ENCODE data around the gene PLAC9. TPM values are rescaled to one million over a fixed set of nuclear protein-coding genes. Genes with fewer than 3 reads are reported as not detected.

Gene PLAC9
- polyA plus RNA-seq, 1 experiment = 19.3 TPM

DNA sequence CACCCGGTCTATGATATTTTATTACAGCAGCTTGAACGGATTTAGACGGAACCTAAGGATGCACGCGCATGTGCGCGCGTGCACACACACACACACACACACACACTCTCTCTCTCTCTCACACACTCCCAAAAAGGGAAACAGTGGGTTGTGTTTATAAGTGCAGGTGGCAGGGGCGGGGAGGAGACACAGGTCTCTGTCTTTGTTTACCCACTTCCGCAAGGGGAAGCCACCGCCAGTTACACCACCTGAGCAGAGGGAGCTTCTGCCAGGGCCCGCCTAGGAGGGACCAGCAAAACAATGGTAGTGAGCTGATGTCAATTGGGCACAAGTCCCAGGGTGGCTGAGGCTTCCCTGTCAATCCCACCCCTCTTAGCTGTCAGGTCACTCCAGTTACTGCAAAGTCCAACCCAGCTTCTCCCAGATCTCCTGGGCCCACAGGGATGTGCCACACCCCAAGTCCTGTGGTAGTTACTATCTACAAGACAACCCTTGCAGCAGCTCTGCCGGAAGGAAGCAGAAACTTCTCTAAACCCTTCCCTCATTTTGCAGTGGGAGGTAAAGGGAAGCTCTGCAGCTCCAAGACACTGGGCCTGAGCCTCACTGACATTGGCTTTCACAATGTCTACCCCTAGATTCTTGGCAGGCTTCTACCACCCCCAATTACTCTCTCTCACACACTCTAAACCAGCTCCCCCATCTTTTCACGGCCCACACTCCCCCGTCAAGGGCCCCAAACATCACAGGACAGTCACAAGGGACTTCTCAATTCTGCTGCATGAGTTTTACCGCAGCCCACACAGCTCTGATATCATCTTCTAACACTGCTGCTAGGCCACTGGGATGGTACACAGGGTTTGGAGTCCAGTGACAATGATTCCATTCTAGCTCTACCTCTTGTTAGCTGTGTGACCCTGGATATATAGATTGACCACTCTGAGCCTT, 55.2 kb downstream of the PLAC9 start:
- H3K4me3 ChIP-seq (ENCODE audit: low read depth, low read length) = no peak overlapping the region
- ChIA-PET CTCF (interaction anchor here (0.8 to 0.9 kb wide), 2 partner anchors 11 to 16 kb away, joined by 3 to 4 read pairs; no protein-coding TSS in a partner anchor), POLR2A (no interaction called here)
- no peak for DNase-seq (ENCODE audit: low read depth)
- H3K27me3 ChIP-seq (ENCODE audit: control insufficient read depth, insufficient read depth, low read length) = no peaks in the 10 kb centered on the region
- TF ChIP-seq, protein P1, sequence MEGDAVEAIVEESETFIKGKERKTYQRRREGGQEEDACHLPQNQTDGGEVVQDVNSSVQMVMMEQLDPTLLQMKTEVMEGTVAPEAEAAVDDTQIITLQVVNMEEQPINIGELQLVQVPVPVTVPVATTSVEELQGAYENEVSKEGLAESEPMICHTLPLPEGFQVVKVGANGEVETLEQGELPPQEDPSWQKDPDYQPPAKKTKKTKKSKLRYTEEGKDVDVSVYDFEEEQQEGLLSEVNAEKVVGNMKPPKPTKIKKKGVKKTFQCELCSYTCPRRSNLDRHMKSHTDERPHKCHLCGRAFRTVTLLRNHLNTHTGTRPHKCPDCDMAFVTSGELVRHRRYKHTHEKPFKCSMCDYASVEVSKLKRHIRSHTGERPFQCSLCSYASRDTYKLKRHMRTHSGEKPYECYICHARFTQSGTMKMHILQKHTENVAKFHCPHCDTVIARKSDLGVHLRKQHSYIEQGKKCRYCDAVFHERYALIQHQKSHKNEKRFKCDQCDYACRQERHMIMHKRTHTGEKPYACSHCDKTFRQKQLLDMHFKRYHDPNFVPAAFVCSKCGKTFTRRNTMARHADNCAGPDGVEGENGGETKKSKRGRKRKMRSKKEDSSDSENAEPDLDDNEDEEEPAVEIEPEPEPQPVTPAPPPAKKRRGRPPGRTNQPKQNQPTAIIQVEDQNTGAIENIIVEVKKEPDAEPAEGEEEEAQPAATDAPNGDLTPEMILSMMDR (IDR thresholded peaks at IDR 0.05; ENCODE audit: insufficient read depth, low read depth, low read length) = no peak
- H3K36me3 ChIP-seq (ENCODE audit: control insufficient read depth, insufficient read depth, low read length) = peaks cover 12% of the 10 kb centered on the region

DNA sequence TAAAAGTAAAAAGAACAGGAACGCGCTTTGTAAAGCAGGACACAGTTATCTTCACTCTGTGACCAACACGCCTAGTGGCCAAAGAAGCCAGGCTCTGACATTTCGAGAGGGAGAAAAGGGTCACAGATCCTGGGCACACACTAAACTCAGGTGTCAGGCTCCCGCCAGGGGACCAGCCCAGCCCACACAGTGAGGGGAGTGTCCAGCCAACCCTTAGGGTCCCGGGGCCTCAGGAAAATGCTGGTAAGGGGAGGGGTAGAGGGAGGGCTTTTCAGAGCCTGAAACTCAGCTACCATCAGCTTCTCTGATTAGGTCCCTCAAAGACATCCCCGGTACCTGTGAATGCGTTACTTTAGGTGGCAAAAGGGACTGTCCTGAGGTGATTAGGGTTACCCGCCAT, 56.2 kb downstream of the PLAC9 start:
- Histone ChIP-seq H3K27me3 (ENCODE audit: control insufficient read depth, insufficient read depth, low read length) (no peaks in the 10 kb centered on the region), H3K4me3 (ENCODE audit: low read depth, low read length) (no peak overlapping the region), H3K36me3 (ENCODE audit: control insufficient read depth, insufficient read depth, low read length) (peaks cover 5% of the 10 kb centered on the region)
- DNase-seq (ENCODE audit: low read depth) = no peak
- ChIA-PET CTCF (no interaction called here), POLR2A (no interaction called here)
- TF ChIP-seq, protein P1 (IDR thresholded peaks at IDR 0.05; ENCODE audit: insufficient read depth, low read depth, low read length) = no peak

DNA sequence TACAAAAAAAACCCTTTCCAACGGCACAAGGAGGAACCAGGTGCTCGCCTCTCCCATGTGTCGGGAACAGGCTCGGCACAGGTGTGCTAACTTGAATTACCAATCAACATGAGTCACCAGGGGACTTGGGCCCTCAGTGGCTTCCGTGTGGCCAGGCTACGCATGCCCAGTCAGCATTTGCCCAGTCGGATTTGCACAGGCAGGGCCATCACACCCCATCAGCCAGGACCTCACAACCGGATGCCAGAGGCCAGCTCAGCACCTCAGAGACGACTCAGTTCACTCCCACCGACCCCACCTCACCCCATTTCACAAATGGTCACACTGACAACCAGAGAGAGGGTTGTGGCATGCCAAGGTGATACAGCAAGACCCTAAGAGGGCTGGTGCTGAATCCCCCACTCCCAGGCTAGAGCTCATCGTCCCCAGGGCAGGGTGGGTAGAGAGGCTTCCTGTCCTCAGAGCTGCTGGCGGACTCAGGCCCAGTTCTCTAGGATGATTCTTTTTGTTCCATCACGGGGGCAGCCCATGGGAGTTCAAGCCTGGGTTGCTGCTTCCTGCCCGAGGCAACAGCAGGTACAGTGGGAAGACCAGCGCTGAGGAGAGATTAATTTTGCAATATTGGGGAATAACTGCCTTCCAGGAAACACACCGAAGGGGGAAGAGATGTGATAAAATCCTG, 59.2 kb downstream of the PLAC9 start:
- ChIA-PET CTCF (interaction anchor here (0.7 to 1.2 kb wide), 3 partner anchors 16 to 1536 kb away, joined by 3 to 4 read pairs (median 3); no protein-coding TSS in a partner anchor), POLR2A (no interaction called here)
- TF ChIP-seq, protein P1 (IDR thresholded peaks at IDR 0.05; ENCODE audit: insufficient read depth, low read depth, low read length) = no peak
- Histone ChIP-seq H3K4me3 (ENCODE audit: low read depth, low read length) (no peak overlapping the region), H3K27me3 (ENCODE audit: control insufficient read depth, insufficient read depth, low read length) (no peaks in the 10 kb centered on the region), H3K36me3 (ENCODE audit: control insufficient read depth, insufficient read depth, low read length) (peaks cover 15% of the 10 kb centered on the region)
- DNase-seq (ENCODE audit: low read depth) = no peak

DNA sequence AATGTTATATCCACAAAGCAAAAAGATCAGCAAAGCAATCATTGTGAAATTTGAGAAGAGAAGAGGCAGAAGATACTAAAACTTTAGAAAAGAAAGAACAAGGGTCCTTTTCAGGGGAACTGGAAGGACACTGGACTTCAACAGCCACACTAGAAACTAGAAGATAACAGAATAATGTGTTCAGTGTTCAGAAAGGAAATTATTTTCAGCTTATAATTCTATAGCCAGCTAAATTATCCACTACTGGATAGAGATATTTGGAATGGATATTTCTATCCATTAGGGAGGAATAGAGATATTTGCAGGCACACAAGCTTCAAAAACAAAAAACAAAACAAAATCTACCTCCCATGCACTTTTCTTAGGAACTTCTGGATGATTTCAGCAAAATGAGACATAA, 60.0 kb downstream of the PLAC9 start:
- DNase-seq (ENCODE audit: low read depth) = no peak
- no peak overlapping the region for H3K4me3 ChIP-seq (ENCODE audit: low read depth, low read length)
- peaks cover 15% of the 10 kb centered on the region for H3K36me3 ChIP-seq (ENCODE audit: control insufficient read depth, insufficient read depth, low read length)
- H3K27me3 ChIP-seq (ENCODE audit: control insufficient read depth, insufficient read depth, low read length) = no peaks in the 10 kb centered on the region
- TF ChIP-seq, protein P1 (IDR thresholded peaks at IDR 0.05; ENCODE audit: insufficient read depth, low read depth, low read length) = no peak
- POLR2A ChIA-PET = no interaction called here
- CTCF ChIA-PET = interaction anchor here (1.2 kb wide), 1 partner anchor 313 kb away, joined by 3 read pairs; no protein-coding TSS in a partner anchor

Measured in BJ (cell line).